T-helper 1 cell (primary cell): Measurements from ENCODE around the gene EIF1.
"Not testable (repeated sequence)": the region's sequence is repeated elsewhere in the genome, so short reads cannot be mapped to it uniquely, and the experiment has no call there.

ENCODE experiments used
- DNase-seq, 5 donors: peaks; one replicate each; pipeline ENCODE4 v3.0.0-alpha.2; 2012 to 2020

Gene EIF1

DNA sequence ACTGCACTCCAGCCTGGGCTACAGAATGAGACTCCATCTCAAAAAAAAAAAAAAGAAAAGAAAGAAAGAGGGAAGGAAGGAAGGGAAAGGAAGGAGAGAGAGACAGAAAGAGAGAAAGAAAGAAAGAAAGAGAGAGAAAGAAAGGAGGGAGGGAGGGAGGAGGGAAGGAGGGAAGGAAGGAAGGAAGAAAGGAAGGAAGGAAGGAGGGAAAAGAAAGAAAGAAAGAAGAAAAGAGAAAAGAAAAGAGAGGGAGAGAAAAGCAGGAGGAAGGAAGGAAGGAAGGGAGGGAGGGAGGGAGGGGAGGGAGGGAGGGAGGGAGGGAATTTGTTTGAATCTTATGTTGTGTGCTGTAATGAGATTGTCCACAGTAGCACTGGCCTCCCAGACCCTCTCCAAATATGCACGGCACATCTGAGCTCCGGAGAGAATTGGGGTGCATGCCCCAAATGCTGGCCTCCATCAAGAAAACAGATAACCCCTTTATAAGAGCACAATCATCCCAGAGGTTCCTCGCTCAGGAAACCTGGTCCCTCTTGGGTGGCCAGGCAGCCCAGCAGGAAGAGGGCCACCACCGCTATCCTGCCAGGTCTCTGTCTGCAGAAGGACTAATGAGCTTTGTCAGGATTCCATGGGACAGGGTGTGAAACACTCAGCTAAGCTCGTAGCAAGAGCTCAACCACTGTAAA, 8.8 kb upstream of the EIF1 start:
- DNase-seq: no peak

DNA sequence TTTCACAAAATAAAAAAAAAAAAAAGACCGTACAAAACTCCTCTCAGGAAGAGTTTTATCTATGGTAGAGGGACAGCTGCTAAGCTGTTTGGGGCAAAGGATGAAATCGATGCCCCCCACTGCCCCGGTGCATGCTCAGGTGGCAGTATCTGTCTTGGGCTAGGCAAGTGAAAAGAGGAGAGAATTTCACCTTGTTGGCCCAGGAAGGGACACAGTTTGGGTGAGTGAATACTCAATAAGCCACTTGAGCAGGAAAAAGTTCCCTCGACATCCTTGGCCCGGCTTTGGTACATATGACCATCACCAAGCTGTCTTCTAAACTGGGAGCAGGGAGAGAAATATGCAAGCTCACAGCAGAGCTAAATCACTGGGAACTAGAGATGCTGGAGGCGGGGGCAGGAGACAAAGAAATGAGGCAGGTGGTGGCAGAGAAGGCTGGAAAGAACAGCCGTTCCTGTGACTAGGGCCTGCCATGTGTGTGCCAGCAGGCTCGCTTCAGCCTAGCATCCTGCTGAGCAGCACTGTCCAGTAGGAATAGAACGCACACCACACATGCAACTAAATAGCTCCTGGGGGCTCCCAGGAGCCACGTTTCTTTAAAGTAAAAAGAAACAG, 8.2 kb upstream of the EIF1 start:
- DNase-seq: no peak

DNA sequence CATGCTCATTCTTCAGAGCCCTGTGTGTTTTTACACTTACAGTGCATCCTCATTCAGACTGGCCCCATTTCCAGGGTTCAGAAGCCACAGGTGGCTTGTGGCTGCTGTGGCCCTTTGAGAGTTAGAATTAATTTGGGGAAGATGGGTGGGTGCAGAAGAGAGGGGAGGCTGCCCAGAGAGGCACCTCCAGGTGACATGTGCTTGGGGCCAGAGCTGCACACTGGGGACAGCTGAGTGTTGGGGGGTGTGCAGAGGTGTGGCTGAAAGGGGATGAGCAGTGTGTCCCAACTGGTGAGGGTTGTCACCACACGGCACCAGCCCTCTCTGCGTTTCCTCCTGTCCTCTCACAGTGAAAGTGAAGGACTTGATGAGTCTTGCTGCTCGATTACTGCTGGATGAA, 6.9 kb upstream of the EIF1 start:
- no peak for DNase-seq

DNA sequence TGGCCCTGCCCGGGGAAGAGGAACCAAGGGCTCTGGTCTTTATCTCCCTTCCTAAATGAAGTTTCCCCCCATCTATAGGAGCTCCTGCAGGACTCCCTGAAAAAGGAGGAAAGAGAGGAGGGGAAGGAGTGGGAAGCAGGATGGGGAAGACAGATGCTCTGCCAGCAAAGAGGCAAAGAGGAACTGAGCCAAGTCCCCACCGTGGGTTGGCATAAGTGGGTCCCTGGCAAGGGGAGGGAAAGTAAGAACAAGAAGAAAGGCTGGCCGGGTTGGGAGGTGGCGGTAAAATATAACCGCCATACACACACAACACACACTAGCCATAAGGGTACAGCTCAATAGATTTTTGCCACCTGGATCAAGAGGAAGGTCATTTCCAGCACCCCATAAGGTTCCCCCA, 6.1 kb upstream of the EIF1 start:
- DNase-seq: no peak

DNA sequence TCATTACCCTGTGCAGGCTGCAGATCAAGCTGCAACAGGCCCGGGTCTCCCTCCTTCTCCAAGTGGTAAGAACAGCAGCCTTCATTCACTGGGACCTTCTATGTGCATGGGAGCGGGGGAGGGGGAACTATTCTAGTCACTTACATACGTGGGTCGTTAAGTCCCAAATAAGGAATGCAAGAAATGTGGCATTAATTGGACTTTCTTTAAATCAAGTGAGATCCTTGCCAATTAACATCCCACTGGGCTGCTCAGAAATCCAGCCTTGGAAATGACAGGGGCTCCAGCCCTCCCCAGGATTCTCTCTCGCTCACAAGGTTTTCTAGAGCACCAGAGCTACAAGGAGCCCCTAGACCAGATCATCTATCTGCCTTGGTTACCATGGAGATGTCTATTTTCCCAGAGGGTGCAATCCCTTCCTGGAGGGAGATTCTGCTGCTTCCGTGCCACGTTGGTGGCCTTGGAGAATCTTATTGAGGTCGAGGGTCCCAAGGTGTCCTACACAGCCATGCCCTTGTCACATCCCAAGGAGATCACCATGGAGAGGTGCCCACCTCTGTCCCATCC, 5.2 kb upstream of the EIF1 start:
- DNase-seq: no peak

DNA sequence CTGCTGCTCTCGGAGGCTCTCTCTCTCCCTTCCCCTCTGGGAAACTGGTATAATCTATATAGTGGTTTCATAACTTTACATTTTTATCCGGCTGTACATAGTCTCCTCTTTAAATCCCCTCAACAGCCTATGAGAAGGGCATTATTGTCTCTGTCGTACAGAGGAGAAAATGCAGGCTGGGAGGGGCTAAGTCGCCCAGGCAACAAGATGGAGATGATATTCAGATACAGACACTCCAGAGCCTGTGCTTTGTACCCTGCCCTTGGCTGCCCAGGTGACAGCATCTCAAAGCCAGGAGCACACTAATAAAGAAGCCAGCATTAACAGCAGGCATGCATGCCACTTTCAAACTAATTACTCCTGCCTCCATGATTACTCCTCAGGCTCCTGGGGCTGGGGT, 4.7 kb upstream of the EIF1 start:
- no peak for DNase-seq

DNA sequence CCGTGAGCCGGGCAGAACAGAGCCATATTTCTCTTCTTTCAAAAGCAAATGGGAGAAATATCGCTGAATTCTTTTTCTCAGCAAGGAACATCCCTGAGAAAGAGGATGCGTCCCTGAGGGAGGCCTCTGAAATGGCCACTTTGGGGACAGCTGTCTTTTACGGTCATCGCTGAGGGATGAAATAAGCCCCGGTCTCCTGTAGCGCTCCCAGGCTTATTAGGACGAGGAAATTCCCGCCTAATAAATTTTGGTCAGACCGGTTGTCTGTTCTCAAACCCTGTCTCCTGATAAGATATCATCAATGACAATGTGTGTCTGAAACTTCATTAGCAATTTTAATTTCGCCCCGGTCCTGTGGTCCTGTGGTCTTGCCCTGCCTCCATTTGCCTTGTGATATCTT, 2.9 kb upstream of the EIF1 start:
- DNase-seq: not testable (repeated sequence)

GRCh38 chr17:41686281-41686680, 2.4 kb upstream of the EIF1 start:
- no peak for DNase-seq

- peak in 4 of 5 donors; percentile 41 to 71 (median 54) for DNase-seq
These were observed 651 bp upstream of the EIF1 start for GRCh38 chr17:41687828-41688640.

DNA sequence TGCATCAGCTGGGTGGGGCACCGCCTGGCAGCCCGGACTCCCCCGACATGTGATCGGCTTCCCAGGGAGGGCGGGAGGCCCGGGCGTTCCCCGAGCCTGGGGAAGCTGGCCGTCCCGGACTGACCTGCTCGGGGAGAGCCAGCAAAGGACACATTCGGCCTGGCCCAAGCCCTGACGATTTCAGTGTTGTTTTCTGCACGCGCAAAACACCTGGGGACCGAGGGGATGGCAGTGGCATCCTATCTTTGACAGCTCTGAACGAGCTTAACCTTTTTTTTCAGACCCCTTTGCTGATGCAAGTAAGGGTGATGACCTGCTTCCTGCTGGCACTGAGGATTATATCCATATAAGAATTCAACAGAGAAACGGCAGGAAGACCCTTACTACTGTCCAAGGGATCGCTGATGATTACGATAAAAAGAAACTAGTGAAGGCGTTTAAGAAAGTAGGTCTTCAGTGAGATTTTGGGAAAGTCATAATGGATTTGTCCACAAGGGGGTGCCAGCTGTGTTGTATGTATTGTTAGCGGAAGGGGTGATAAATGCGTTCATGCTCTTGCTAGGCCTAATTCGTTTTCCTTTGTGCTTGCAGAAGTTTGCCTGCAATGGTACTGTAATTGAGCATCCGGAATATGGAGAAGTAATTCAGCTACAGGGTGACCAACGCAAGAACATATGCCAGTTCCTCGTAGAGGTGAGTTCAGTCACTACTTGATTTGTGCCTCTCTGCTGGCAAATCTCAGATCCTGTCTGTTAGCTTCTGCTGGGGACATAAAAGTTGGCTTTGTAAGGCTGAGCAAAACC, 1.0 kb downstream of the EIF1 start:
- DNase-seq: peak in 2 of 5 donors; percentile 48 to 81

GRCh38 chr17:41690497-41690896, 1.8 kb downstream of the EIF1 start:
- no peak for DNase-seq

GRCh38 chr17:41691031-41691777, 2.5 kb downstream of the EIF1 start:
- no peak for DNase-seq

DNA sequence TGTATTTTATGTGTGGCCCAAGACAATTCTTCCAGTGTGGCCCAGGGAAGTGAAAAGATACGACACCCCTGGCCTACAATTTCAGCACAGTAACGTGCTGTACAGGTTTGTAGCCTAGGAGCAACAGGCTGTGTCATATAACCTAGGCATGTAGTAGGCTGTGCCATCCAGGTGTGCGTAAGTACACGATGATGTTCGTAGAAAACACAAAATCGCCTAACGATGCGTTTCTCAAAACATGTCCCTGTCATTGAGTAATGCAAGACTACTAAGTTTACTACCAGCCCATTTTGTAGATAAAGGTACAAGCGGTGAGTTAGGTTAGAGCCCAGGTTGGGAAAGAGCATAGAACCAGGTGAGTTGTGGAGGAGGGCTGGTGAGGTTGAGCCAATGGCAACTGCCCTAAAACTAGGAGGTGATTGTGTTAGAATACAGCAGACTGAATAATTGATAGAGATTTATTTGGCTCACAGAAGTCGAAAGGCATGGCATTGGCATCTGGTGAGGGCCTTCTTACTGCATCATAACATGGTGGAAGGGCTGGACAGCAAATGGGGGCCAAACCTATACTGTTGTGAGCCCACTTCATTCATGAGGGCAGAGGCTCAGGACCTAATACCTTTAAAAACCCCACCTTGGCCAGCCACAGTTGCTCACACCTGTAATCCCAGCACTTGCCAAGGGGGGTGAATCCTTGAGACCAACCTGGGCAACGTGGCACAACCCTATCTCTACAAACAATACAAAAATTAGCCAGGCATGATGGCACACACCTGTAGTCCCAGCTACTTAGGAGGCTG, 4.2 kb downstream of the EIF1 start:
- peak in 1 of 5 donors; percentile 29 for DNase-seq

GRCh38 chr17:41695134-41695661, 6.5 kb downstream of the EIF1 start:
- DNase-seq: no peak

GRCh38 chr17:41695954-41696757, 7.5 kb downstream of the EIF1 start:
- DNase-seq: peak; percentile 54 to 78 (median 73)

DNA sequence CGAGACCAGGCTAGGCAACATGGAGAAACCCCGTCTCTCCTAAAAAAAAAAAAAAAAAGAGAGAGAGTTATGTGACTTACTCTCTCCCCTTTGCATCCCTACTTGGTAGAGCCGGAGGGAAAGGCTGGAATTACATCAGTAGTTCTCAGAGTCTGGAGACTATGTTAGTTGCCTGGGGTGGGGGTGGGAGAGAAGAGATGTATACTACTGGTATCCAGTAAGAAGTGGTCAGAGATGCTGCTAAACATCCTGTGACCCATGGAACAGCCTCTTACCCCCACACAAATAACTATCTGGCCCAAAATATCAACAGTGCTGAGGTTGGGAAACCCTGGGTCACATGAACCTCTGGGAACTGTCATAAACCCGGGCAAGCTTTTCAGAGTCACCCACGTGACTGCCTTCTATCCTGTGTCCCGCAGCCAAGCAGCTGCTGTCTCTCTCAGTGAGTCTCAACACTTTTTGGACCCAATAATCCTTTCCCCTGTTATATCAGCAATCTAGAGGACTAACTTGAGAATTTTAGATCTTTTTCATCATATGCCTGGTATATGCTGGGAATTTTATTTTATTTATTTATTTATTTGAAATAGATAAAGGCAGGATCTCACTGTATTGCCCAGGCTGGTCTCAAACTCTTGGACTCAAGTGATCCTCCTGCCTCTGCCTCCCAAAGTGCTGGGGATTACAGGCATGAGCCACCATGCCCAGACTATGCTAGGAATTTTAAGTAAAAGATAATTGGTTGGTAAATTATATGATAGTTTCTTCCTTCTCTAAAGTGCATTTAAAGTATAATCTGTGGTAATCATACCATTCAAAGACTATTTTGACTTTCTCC, 8.7 kb downstream of the EIF1 start:
- no peak for DNase-seq

DNA sequence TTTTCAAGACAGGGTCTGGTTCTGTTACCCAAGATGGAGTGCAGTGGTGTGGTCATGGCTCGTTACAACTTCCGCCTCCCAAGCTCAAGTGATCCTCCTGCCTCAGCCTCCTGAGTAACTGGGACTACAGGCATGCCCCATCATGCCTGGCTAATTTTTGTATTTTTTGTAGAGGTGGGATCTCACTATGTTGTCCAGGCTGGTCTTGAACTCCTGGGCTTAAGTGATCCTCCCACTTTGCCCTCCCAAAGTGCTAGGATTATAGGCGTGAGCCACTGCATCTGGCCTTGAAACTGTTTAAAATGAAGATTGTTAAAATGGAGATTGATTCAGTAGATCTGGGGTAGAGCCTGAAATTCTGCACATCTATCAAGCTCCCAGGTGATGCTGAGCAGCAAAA, 12.2 kb downstream of the EIF1 start:
- DNase-seq: not testable (repeated sequence)

GRCh38 chr17:41702712-41703111, 14.0 kb downstream of the EIF1 start:
- DNase-seq: no peak
